Activated CD8-positive, alpha-beta memory T cell treated with anti-CD3 and anti-CD28 coated beads, Interleukin-2, amount 50 U/mL, for 24 hours (primary cell): ENCODE data around the gene FAM219A.
"Not testable (repeated sequence)": the region's sequence is repeated elsewhere in the genome, so short reads cannot be mapped to it uniquely, and the experiment has no call there.

Experiments used
- DNase-seq: peaks from one replicate; pipeline ENCODE4 v3.0.0-alpha.2; 2020; ENCODE audit errors: extremely low read depth

FAM219A gene

DNA sequence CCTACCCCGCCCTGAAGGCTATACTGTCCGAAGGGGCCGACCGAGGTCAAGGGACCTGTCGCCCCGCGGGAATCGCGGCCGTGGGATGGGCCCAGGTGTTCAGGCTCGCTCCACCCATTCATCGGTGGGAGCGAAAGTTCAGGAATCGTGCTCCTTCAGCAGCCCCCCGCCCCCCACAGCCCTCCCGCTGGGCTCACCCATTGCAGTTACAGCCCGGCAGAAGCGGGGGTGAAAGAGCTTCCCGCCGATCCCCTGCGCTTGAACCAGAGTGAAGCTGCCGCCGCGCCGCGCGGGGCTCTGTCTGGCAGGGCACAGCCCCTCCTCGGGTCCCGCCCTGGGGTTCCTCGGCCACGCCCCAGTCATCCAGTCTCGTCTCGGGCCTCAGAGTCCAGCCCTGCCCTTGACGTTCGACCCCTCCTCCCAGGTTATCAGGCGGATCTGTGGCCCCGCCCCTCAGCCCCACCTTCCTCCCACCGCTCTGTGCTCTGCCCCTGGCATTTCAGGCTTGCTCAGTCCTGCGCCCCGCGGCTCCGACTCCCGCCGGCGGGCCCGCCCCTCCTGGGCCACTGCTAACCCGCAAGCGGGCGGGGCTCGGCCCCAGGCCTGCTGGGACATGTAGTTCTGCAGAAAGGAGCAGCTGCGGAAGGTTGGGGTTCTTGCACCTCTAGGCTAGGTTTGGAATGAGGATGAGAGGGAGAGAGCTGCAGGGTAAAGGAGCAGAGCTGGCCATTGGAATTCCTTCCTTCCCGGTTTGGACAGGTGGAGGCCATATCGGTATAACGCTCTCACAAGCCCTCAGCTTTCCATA, 81.6 kb downstream of the FAM219A start, which contains the start of gene MYORG:
Gene MYORG, minus strand, starts transcription at position 303 of the 808 bp plus-strand sequence. CDS start 3,955 bp downstream, outside the sequence.
- peak; percentile 92 for DNase-seq

DNA sequence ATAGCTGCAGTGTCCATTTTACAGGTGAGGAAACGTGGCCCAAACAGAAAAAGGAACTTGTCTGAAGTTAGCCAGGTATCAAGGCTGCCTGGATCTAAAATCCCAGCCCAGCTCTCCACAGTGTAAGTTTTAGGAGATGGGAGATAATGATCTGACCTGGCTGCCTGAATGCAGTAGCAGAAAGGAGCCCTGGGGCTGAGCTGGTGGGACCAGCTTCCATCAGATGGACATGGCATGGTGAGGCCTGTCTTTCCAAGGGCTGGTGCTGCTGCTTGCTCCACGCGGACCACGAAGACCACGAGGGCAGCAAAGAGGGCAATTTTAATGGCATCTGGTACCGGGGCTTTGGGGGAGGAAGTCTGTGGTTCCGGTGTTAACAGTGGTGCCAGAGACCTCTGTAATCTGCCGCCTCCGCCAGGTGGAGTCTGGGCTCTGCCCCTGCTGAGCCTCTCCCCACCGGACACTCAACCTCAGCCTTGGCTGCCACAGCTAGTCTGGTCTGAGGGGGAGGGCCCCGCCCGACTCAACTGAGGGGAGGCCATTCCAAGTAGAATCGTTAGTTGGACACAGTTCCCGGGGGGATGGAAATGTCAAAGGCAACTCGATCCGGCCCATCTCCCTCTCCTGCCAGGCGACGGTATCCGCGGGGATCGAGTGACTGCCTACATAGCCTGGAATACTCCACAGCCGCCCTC, 82.3 kb downstream of the FAM219A start:
- no peak for DNase-seq

DNA sequence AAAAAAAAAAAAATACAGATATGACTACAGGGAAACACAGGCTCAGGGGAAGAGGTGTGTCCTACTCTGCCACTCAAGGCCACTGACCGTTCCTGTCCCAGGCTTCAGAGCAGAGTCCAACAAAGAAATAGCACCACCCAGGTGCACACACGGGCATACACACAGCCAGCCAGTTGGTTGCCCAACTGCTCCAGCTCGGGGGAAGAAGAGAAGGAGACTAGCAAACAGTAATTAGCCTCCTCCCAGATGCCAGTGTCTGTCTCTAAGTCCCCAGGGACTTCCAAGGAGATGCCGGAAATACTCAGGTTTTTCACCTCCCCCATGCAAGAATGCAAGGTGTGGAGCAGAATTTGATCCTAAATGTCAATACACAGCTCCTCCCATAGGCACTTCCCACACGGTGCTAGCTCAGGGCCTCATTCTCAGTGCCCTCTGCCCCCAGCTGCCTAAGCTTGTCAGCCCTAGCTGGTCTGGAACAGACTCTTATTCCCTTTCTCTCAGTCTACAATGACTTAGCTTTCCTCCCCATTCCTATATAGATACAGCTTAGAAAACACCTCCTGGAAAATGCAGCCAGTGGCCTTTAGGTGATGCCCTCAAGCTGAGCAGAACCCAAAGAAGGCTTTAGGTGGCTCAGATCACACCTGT, 83.3 kb downstream of the FAM219A start:
- no peak for DNase-seq

DNA sequence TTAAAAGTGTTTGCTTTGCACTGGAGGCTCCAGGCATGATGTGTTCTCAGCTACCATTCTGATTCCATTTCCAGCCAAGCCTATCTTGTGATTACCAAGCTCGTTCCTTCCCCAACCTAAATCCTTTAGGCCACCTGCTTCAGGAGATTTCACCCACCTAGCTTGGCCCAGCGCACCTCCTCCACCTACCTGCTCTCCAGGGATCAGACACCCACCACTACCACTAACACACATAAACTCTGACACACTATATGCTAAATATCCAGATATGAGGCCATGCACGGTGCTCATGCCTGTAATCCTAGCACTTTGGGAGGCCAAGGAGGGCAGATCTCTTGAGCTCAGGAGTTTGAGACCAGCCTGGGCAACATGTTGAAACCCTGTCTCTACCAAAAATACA, 84.0 kb downstream of the FAM219A start:
- no peak for DNase-seq

DNA sequence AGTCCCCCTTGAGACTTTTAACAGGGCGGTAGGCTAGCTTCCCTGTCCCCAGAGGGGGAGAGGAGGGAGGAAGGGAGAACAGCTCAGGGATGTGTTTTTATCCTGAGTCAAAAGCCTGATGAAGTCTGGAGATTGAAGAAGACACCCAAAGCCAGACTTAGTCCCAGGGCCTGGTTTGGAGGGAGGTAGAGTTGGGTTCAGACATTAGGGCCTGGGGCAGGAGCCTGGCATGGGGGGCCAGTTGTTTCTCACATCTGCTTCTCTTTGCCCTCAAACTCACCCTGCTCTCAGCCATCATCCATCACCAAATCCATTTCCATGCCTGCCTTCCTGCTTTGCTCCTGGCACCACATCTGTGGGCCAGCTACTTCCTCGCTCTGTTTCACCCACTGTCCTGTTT, 84.6 kb downstream of the FAM219A start:
- no peak for DNase-seq

DNA sequence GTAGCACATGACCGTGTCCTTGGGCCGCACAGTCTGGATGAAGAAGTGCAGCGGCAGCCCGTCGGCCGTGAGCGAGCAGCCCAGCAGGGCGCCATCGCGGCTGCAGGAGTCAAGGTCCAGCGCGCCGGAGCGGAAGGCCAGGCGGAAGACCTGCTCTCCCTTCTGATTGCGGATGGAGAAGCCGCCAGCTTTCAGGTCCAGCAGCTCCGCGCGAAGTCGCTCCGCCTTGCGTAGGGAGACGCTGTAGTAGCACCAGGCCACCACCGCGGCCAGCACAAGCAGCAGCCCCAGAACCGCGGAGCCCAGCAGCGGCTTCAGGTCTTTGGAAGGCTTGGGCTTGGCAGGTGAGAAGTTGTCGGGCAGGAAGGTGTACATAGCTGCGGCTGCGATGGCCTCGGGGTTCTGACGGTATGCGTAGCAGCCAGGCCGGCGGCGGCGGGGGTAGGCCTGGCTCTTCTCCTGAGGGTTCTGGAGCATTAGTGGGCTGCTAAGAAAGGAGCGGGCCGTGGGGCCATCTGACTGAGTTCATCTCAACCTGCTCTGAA, 85.8 kb downstream of the FAM219A start:
- no peak for DNase-seq

DNA sequence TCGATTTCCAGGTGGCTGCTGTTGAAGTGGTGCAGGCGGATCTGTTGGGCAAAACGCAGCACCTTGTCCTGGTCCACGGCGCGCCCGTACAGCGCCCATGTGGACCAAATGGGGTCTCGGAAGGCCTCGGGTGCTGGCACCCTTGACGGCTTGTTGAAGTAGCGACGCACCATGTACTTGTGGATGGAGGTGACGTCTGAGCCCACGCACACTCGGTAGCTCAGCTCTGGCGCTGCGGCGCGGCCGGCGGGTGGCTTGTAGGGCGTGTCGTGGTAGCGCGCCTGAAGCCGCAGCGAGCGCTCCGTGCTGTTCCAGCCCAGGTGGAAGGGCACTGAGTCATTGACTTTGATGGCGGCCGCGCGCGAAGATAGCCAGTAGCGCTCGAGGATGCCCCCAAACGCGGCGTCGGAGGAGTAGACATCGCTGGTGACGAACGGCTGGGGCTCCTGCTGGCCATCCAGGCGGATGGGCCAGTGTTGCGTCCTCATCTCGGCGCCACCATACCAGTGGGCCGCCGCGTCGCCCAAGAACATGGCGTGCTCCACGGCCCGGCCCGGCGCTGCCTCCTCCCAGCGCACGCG, 86.4 kb downstream of the FAM219A start:
- DNase-seq = no peak

DNA sequence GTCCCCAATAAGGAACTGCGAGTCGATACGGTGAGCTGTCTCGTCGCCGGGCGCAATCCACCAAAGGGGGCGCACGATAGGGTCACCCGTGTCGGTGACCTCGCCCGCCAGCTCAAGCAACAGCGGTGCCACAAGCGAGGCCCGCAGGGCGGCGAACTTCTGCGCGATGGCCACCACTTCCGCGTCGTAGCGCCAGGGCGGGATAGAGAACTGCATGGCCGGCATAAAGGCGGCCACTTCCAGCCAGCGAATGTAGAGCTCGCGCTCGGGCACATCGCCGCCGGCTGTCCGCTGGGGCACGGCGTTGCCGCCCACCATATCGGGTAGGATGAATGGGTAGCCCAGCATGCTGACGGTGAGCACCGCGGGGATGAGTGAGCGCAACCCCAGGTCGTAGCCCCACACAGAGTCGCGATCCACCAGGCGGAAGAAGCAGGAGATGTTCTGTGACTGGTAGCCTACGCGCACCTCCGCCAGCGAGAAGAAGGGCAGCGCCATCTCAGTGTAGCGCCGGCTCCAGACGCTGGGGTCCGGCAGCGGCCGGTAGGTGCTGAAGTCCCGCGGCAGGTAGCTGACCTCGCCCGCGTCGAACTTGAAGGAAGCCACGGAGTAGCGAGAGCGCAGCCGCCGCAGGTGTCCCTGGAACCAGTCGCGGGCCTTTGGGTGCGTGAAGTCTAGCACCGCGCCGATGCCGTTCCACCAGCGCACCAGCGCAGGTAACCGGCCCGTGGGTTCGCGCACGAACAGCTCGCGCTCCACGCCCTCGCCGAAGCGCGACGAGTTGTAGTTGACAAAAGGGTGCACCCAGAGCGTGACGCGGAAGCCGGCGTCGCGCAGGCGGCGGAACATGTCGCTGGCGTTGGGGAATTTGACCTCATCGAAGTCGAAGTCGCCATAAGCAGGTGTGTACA, 87.1 kb downstream of the FAM219A start:
- no peak for DNase-seq

DNA sequence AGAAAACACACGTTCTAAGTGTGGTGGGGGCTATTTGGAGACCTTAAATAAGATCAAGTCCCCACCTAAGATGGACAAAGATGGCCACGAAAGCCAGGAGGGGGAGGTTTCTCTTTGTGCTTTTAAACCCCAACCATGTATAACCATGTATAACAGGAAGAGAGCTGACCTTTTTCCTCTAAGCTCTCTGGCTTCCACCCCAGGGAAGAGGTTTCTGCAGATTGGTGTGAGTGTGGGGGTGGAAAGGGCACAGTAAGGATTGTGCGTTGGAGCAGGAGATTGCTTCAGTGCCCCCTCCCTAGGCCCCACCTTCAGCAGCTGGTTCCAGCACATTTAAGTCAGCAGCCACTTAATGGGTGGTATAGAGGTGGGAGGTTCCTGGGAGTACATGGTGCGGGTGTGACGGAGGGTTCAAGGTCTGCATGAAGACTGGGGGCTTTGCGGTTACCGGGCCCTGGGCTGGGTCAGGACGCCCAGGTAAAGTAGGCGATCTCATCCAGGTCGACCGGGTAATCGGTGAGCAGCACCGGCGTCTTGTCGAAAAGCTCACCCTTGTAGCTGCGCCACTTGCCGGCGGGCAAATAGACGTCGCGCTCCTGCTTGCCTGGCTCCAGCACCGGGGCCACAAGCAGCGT, 87.9 kb downstream of the FAM219A start:
- no peak for DNase-seq

DNA sequence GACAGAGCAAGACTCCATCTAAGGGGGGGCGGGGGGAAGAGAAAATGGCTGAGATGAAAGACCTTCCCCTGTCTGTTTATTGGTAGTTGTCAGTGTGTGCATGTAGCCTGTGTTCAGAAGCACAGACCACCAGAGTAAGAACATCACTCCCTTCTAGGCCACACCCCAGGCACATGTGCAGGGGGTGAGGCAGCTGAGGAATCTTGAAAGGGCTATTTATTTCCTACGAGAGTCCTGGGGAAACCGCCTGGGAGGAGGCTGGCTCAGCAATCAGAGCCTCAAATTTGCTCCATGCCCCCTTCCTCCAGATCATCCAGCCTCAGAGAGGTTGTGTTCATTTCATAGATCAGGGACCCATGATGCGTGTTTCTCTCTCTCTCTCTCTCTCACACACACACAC, 88.7 kb downstream of the FAM219A start:
- DNase-seq = no peak

DNA sequence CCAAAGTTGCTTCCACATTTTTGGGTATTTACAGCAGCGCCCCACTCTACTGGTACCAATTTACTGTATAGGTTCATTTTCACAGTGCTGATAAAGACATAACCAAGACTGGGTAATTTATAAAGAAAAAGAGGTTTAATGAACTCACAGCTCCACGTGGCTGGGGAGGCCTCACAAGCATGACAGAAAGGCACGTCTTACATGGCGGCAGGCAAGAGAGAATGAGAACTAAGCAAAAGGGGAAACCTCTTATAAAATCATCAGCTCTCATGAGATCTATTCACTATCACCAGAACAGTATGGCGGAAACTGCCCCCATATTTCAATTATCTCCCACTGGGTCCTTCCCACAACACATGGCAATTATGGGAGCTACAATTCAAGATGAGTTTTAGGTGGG, 89.6 kb downstream of the FAM219A start:
- not testable (repeated sequence) for DNase-seq

DNA sequence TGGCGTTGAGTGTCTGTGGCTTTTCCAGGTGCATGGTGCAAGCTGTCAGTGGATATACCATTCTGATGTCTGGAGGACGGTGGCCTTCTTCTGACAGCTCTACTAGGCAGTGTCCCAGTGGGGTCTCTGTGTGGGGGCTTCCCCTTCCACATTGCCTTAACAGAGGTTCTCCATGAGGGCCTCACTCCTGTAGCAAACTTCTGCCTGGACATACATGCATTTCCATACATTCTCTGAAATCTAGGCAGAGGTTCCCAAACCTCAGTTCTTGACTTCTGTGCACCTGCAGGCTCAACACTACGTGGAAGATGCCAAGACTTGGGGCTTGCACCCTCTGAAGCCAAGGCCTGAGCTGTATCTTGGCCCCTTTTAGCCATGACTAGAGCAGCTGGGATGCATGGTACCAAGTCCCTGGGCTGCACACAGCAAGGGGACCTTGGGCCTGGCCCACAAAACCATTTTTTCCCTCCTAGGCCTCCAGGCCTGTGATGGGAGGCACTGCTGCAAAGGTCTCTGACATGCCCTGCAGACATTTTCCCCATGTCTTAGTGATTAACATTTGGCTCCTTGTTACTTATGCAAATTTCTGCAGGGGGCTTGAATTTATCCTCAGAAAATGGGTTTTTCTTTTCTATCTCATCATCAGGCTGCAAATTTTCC, 90.5 kb downstream of the FAM219A start:
- DNase-seq = not testable (repeated sequence)

DNA sequence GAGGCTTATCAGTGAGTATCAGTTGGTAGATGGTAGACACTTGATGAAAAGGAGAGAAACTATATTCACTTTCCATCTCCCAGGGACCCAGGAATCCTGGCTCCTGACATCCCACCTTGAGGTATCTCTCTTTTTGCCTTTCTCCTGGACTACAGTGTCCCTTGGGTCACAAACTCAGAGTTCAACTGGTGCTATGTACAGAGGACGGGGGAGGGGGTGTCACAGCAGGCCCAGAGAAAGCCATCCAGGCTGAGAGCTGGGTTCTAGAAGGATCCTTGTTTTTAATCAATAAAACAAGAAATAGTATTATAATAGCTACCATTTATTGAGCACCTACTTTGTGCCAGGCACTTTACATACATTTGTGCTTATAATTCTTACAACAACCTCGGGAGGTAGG, 92.0 kb downstream of the FAM219A start:
- DNase-seq = no peak

DNA sequence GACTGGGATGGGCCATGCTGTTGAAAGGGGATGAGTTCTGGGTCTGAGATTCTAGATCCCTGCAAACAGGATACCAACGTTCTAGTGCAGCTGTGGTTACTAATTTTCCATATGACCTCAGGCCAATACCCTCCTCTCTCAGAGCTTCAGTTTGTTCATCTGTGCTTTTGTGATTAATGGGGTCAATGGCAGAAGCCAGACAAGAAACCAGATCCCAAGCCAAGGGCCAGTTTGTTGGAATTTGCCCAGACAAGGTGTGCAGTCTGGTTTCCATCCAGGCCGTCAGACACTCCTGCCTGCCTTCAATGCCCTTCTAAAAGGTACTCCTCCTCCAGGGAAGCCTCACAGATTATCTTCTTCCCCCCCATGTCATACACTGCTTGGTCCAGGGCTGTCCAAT, 93.1 kb downstream of the FAM219A start:
- DNase-seq = no peak

DNA sequence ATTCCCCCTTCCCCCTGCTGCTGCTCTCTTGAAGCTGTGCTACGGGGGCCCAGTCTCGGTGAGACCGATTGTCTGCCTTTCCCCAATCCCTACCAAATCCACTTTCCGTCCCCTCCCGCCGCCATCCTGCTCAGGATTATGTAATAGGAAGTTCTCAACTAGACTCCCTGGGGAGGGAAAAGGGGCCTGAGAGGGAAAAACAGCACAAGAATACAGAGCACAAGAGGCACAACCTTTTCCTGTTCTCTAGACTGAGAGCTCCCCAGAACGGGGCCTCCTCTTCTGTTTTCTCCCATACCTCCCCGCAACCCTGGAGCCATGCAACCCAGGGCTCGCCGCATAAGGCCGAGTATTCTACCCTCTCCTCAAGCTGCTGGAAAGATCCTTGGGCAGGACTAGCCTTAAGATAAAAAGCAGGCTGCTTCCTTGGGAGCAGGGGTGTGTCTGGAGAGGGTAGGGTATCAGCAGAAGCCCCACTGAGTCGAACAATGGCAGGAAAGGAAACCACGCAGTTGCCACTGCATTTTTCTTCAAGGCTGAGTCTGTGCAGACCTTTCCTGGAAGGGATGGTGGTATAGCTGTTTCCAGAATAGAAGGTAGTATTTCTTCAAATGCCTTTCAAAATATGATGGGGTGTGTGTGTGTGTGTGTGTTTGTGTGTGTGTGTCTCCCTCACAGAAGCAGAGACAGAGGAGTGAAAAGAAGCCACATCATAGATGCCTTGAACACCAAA, 94.6 kb downstream of the FAM219A start:
- DNase-seq = no peak

DNA sequence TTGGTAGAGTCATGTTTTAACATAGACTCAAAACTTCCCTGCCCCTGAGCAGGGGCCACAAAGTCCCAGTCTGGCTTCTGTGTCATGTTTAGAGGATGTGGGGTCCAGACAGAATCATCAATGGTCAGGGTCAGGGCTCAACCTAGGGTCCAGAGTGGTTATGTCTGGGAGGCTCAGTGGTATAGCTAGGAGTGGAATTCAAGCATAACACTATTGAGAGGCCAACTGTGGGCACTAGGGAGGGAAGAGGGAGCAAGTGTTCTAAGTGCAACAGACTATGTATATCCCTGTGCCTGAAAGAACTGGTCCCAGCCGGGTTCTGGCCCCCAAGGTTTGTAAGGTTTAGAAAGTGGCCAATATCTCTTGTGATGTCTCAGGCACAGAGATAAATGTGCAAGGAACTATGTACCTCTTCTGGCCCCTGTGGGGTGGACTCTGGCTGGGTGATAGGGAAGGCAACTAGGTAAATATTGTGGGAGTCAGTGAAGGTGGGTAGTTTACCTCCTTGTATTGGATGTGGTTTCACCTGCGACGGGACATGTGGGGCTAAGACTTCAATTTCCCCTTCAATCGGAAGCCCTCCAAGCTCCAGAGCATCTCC, 95.7 kb downstream of the FAM219A start:
- DNase-seq = no peak

DNA sequence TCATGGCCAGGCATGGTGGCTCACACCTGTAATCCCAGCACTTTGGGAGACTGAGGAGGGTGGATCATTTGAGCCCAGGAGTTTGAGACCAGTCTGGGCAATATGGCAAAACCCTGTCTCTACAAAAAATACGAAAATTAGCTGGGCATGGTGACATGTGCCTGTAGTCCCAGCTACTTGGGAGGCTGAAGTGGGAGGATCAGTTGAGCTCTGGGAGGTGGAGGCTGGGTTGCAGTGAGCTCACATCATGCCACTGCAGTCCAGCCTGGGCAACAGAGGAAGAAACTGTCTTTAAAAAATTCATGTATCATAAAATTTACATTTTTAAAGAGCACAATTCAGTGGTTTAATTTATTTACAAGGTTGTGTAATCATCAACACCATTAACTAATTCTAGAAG, 105.4 kb downstream of the FAM219A start:
- not testable (repeated sequence) for DNase-seq

DNA sequence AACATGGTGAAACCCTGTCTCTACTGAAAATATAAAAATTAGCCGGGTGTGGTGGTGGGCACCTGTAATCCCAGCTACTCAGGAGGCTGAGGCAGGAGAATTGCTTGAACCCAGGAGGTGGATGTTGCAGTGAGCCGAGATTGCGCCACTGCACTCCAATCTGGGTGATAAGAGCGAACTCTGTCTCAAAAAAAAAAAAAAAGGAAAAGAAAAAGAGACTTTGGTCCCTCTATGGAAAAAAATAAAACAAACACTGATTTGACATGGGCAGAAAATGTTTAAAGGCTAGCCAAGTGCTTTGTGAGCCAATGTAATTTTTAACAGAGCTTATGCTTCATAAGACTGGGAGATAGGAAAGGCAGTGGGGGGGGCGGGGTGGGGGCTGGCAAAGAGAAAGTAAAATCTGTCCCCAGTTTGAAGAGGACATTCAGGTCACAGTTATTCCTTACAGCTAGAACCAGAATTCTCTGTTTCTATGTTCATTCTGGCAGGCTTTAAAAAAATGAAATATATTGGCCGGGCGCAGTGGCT, 106.2 kb downstream of the FAM219A start:
- not testable (repeated sequence) for DNase-seq

DNA sequence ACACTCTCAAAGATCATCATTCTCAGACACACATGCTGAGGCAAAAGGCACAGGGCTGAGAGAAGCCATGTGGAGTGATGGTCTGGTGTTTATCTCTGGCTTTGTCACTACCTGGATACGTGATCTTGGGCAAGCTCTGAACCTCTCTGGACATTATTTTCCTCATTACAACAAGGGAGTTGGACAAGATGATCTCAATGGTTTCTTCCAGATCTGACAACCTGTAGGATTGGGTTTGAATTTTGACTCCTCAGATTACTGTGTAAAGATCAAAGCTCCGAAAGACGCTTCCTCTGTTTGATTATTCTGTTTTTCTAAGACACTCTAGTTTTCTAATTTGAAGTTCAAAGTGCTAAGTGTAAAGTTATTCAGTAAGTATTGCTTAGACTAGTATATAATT, 109.0 kb downstream of the FAM219A start:
- no peak for DNase-seq
